Stimulated activated naive CD8-positive, alpha-beta T cell treated with anti-CD3 and anti-CD28 coated beads, Interleukin-15, Interleukin-2, amounts not matched to agents 100 ng/mL and 50 ng/mL, for 24 hours (primary cell): ENCODE measurements around the gene LAMA4.

Experiments
- H3K27ac Mint-ChIP-seq: one replicate; pipeline ENCODE4 v1.8.0; 2021; ENCODE audit warnings: mild to moderate bottlenecking, mixed read lengths
- H3K27me3 Mint-ChIP-seq: one replicate; pipeline ENCODE4 v1.8.0; 2021; ENCODE audit warnings: mixed read lengths
- H3K36me3 Mint-ChIP-seq: one replicate; pipeline ENCODE4 v1.8.0; 2021; ENCODE audit warnings: low read depth, mixed read lengths
- H3K4me1 Mint-ChIP-seq: one replicate; pipeline ENCODE4 v1.8.0; 2021; ENCODE audit warnings: low read depth, mixed read lengths
- H3K4me3 Mint-ChIP-seq: one replicate; pipeline ENCODE4 v1.8.0; 2021; ENCODE audit warnings: mild to moderate bottlenecking, mixed read lengths
- H3K9me3 Mint-ChIP-seq: one replicate; pipeline ENCODE4 v1.8.0; 2021; ENCODE audit warnings: mixed read lengths

Gene LAMA4

GRCh38 chr6:112253841-112254816, at the start of gene LAMA4:
Gene LAMA4 (minus strand): TSS chr6:112254567. CDS start chr6:112254150, 417 bp downstream.
- Mint-ChIP-seq H3K27ac (no peak within 1 kb of the TSS), H3K4me3 (peak within 1 kb of the TSS; percentile 73), H3K36me3 (no peaks in the 10 kb centered on the region), H3K4me1 (peaks cover 16% of the 10 kb centered on the region), H3K27me3 (peaks cover 56% of the 10 kb centered on the region), H3K9me3 (no peaks in the 10 kb centered on the region)

- no peak overlapping the region for H3K27ac Mint-ChIP-seq
- H3K9me3 Mint-ChIP-seq, result no peaks in the 10 kb centered on the region
Observed at GRCh38 chr6:112302142-112302705, 47.9 kb upstream of the LAMA4 start.

GRCh38 chr6:112300896-112301295, 46.5 kb upstream of the LAMA4 start:
- no peak overlapping the region for H3K27ac Mint-ChIP-seq
- H3K36me3 Mint-ChIP-seq, result no peaks in the 10 kb centered on the region
- peaks cover 30% of the 10 kb centered on the region for H3K27me3 Mint-ChIP-seq
- no peaks in the 10 kb centered on the region for H3K4me1 Mint-ChIP-seq
- no peaks in the 10 kb centered on the region for H3K9me3 Mint-ChIP-seq
- H3K4me3 Mint-ChIP-seq, result no peak overlapping the region

More at GRCh38 chr6:112302142-112302705, 47.9 kb upstream of the LAMA4 start:
- no peaks in the 10 kb centered on the region for H3K4me1 Mint-ChIP-seq
- no peaks in the 10 kb centered on the region for H3K36me3 Mint-ChIP-seq
- no peak overlapping the region for H3K4me3 Mint-ChIP-seq
- H3K27me3 Mint-ChIP-seq, result peaks cover 29% of the 10 kb centered on the region

GRCh38 chr6:112298816-112299281, 44.5 kb upstream of the LAMA4 start:
- no peak overlapping the region for H3K4me3 Mint-ChIP-seq
- H3K4me1 Mint-ChIP-seq, result no peaks in the 10 kb centered on the region
- H3K9me3 Mint-ChIP-seq, result no peaks in the 10 kb centered on the region
- no peak overlapping the region for H3K27ac Mint-ChIP-seq
- H3K27me3 Mint-ChIP-seq, result peaks cover 21% of the 10 kb centered on the region
- no peaks in the 10 kb centered on the region for H3K36me3 Mint-ChIP-seq

- H3K27me3 Mint-ChIP-seq, result peaks cover 24% of the 10 kb centered on the region
- no peaks in the 10 kb centered on the region for H3K4me1 Mint-ChIP-seq
- no peaks in the 10 kb centered on the region for H3K36me3 Mint-ChIP-seq
- no peak overlapping the region for H3K4me3 Mint-ChIP-seq
- H3K27ac Mint-ChIP-seq, result no peak overlapping the region
- H3K9me3 Mint-ChIP-seq, result no peaks in the 10 kb centered on the region
Observed at GRCh38 chr6:112298021-112298745, 43.8 kb upstream of the LAMA4 start.

- H3K4me3 Mint-ChIP-seq, result no peak overlapping the region
- H3K9me3 Mint-ChIP-seq, result no peaks in the 10 kb centered on the region
- peaks cover 32% of the 10 kb centered on the region for H3K27me3 Mint-ChIP-seq
- H3K4me1 Mint-ChIP-seq, result no peaks in the 10 kb centered on the region
- no peak overlapping the region for H3K27ac Mint-ChIP-seq
- no peaks in the 10 kb centered on the region for H3K36me3 Mint-ChIP-seq
Observed at GRCh38 chr6:112296694-112297093, 42.3 kb upstream of the LAMA4 start.

- Mint-ChIP-seq H3K4me1 (no peaks in the 10 kb centered on the region), H3K4me3 (no peak overlapping the region), H3K27me3 (peaks cover 36% of the 10 kb centered on the region)
Observed at GRCh38 chr6:112296122-112296521, 41.8 kb upstream of the LAMA4 start.

GRCh38 chr6:112291161-112291762, 36.9 kb upstream of the LAMA4 start:
- H3K27me3 Mint-ChIP-seq, result peaks cover 38% of the 10 kb centered on the region
- no peaks in the 10 kb centered on the region for H3K9me3 Mint-ChIP-seq

More at GRCh38 chr6:112296122-112296521, 41.8 kb upstream of the LAMA4 start:
- Mint-ChIP-seq H3K9me3 (no peaks in the 10 kb centered on the region), H3K27ac (no peak overlapping the region), H3K36me3 (no peaks in the 10 kb centered on the region)

GRCh38 chr6:112289038-112289566, 34.7 kb upstream of the LAMA4 start:
- Mint-ChIP-seq H3K4me3 (no peak overlapping the region), H3K9me3 (no peaks in the 10 kb centered on the region), H3K27me3 (peaks cover 31% of the 10 kb centered on the region), H3K27ac (no peak overlapping the region), H3K4me1 (peaks cover 15% of the 10 kb centered on the region), H3K36me3 (no peaks in the 10 kb centered on the region)

More at GRCh38 chr6:112291161-112291762, 36.9 kb upstream of the LAMA4 start:
- Mint-ChIP-seq H3K4me3 (no peak overlapping the region), H3K4me1 (peaks cover 9% of the 10 kb centered on the region), H3K27ac (no peak overlapping the region), H3K36me3 (no peaks in the 10 kb centered on the region)

- Mint-ChIP-seq H3K4me3 (no peak overlapping the region), H3K4me1 (peaks cover 15% of the 10 kb centered on the region), H3K9me3 (no peaks in the 10 kb centered on the region), H3K27ac (no peak overlapping the region), H3K36me3 (no peaks in the 10 kb centered on the region), H3K27me3 (peaks cover 32% of the 10 kb centered on the region)
Observed at GRCh38 chr6:112288475-112288874, 34.1 kb upstream of the LAMA4 start.

- Mint-ChIP-seq H3K4me1 (peaks cover 15% of the 10 kb centered on the region), H3K9me3 (no peaks in the 10 kb centered on the region), H3K36me3 (no peaks in the 10 kb centered on the region), H3K27ac (no peak overlapping the region), H3K27me3 (peaks cover 40% of the 10 kb centered on the region), H3K4me3 (no peak overlapping the region)
Observed at GRCh38 chr6:112287577-112288225, 33.3 kb upstream of the LAMA4 start.

GRCh38 chr6:112286500-112287144, 32.3 kb upstream of the LAMA4 start:
- peaks cover 37% of the 10 kb centered on the region for H3K27me3 Mint-ChIP-seq
- no peaks in the 10 kb centered on the region for H3K9me3 Mint-ChIP-seq
- H3K4me1 Mint-ChIP-seq, result peaks cover 15% of the 10 kb centered on the region

GRCh38 chr6:112286010-112286409, 31.6 kb upstream of the LAMA4 start:
- Mint-ChIP-seq H3K4me3 (peak overlapping the region; percentile 36), H3K9me3 (no peaks in the 10 kb centered on the region), H3K27ac (peak overlapping the region; percentile 76), H3K27me3 (peaks cover 34% of the 10 kb centered on the region), H3K36me3 (no peaks in the 10 kb centered on the region), H3K4me1 (peaks cover 15% of the 10 kb centered on the region)

More at GRCh38 chr6:112286500-112287144, 32.3 kb upstream of the LAMA4 start:
- Mint-ChIP-seq H3K4me3 (no peak overlapping the region), H3K27ac (no peak overlapping the region), H3K36me3 (no peaks in the 10 kb centered on the region)
